Measurements from ENCODE around the gene PIGQ.
"Not testable (repeated sequence)": the region's sequence is repeated elsewhere in the genome, so short reads cannot be mapped to it uniquely, and the experiment has no call there.

The PIGQ gene

DNA sequence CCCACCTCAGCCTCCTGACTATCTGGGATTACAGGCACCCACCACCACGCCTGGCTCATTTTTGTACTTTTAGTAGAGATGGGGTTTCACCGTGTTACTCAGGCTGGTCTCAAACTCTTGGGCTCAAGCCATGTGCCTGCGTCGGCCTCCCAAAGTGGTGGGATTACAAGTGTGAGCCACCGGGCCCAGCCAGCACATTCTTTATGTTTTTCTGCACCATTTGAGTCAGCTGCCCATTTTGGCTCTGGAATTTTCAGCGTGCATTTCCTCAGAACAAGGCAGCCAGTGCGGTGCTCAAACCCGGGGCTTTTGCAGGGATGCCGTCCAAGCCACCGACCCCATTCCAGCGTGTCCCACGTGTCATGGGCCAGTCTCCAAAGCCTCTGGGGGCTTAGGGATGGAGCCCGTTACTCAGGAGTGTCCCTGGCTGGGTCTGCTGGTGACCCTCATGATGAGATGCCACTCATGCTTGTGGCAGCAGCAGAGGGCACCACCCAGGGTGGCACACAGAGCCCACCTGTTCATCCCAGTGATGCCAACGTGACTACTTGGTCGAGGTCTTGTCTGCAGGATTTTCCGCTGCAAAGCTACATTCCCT, 16.4 kb downstream of the PIGQ start:
- DNase-seq (ENCODE audit: low read depth): no peak

DNA sequence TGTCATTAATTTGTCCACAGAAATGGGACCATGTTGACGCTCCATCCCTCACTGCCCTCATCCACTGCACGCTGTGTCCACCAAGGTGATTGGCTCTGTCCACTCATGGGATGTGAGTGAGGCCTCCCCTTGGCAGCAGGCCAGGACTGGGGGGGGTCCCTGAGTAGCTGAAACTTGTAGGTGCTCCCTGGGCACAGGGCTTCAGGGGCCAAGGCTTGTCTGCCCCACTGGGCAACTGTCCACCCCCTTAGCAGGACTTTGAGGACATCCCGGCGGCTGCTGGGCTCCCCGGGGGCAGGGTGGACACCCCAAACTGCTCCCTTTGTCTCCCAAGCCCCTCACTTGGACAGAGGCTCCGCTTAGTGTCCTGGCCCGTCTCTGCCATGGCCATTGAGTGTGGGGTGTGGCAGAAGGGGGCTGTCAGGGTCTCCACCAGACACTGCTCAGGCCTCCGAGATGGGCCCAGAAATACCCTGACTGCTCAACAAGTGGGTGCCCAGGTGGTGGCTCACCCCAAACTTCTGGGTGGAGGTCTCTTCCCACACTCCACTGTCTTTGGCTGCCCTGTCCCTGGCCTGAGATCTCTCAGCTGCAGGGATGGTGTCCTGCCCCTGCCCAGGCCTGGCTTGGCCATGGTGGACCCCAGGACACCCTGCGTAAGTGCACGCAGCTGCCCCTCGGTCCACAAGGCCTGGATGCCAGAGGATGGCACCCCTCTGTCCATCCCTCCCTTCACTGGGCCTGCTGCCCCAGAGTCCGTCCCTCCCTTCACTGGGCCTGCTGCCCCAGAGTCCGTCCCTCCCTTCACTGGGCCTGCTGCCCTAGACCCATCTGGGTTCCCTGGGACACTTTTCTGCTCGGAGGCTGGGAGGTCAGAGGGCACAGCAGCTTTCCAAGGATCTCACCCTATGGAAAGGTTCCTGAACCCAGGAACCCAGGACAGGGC, 17.1 kb downstream of the PIGQ start:
- DNase-seq (ENCODE audit: low read depth): no peak

DNA sequence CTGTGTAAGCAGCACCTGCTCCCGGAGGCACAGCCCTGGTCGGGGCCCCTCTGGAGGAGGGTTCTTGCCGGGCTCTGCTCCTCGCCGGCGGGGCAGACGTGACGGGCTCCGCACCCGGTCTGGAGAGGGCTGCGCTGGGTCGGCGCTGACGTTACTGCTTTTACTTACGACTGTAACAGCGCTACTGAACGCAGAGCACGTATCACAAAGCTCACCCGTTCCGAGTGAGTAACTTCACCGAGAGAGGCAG, 18.8 kb downstream of the PIGQ start:
- DNase-seq (ENCODE audit: low read depth): no peak

DNA sequence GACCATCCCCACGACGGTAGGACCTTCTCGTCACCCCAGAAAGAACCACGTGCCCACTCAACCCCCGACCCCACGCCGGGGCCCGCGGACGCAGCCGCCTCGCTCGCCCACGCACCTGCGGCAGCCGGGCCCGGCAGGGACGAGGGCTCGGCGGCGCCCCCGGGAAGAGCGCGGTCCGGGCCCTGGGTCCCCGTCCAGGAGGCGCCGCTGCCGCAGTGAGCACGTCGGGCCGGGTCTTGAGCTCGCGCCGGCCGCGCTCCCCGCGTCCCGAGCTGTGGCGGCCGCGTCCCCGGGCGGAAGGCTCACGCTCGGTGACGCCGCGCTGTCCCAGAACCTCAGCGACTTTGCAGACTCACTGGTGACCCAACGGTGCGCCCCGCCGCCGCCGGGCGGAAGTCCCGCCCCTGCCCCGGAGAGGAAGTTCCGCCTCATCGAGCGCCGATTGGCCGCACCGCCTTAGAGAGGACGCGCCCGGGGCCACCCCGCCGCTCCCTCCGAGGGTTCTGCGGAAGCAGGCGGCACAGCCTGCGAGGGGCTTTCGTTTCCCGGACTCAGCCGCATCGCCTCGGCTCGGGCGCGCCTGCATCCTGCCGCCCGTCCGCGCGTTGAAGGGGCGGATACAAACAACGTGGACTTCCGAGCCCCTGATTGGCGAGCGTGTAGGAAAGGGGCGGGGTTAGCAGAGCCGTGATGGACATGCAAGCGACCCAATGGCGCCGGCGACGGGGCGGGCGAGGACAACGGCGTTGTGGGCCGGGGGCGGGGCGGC, 19.3 kb downstream of the PIGQ start:
- DNase-seq (ENCODE audit: low read depth): peak; percentile 91

DNA sequence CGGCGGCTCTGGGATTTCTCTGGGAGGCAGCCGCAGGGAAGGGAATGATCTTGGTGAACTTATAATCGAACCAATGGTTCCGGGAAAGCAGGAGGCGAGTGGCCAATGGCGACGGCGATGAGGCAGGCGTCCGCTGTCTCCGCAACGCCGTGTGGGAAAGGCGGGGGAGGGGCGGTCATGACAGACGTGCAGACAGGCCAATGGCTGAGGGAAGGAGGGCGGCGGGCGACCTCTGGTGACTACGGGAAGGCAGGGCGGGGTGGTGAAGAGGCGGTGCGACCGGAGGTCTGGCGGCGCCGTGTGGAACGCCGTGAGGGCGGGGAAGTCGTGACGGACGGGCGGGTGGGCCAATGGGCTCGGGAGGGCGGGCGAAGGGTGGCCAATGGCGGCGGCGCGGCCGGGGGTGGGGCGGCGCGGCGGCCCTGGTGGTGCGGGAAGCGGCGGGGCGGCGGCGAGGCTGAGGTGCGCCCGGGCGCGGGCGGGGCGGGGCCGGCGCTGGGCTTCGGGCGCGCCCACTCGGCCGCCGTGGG, 20.0 kb downstream of the PIGQ start, which contains the start of gene RAB40C:
Gene RAB40C, plus strand, starts transcription at position 409 of the 530 bp plus-strand sequence. CDS start 226 bp downstream, outside the sequence.
- DNase-seq (ENCODE audit: low read depth): peak; percentile 95

DNA sequence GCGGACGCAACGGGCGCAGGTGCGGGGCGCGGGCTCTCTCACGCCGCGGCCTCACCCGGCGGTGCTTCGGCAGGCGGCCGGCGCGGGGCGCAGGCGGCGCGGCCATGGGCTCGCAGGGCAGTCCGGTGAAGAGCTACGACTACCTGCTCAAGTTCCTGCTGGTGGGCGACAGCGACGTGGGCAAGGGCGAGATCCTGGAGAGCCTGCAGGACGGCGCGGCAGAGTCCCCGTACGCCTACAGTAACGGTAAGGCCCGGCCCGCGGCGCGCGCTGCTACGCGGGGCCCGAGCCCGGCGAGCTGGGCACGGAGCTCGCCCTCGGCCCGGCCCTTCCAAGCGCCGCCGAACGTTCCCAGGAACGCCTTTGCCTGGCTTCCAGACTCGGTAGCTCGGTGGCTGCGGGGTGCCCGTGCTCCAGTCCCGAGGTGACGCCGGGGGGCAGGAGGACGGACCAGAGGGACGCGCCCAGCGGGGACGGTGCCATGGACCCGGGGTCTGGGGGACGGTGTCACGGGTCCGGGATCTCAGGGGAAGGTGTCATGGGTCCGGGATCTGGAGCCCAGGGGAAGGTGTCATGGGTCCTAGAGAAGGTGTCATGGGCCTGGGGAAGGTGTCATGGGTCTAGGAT, 20.5 kb downstream of the PIGQ start:
- DNase-seq (ENCODE audit: low read depth): no peak

DNA sequence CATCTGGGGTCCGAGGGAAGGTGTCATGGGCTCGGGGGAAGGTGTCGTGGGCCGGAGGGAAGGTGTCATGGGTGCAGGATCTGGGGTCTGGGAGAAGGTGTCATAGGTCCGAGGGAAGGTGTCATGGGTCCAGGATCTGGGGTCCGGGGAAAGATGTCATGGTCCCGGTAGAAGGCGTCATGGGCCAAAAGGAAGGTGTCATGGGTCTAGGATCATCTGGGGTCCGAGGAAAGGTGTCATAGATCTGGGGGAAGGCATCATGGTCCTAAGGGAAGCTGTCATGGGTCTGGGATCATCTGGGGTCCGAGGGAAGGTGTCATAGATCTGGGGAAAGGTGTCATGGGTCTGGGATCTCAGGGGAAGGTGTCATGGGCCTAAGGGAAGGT, 21.0 kb downstream of the PIGQ start:
- no peak for DNase-seq (ENCODE audit: low read depth)

DNA sequence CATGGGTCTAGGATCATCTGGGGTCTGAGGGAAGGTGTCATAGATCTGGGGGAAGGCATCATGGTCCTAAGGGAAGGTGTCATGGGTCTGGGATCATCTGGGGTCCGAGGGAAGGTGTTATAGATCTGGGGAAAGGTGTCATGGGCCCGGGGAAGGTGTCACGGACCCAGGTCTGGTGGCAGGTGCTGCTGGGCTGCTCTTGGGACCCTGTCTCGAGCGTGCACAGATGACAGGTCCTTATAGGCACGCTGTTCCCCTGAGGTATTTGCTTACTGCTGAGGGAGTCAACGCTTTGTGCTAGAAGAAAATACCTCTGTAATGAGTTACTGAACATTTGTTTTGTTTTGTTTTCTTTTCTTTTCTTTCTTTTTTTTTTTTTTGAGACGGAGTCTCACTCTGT, 21.5 kb downstream of the PIGQ start:
- DNase-seq (ENCODE audit: low read depth): no peak

DNA sequence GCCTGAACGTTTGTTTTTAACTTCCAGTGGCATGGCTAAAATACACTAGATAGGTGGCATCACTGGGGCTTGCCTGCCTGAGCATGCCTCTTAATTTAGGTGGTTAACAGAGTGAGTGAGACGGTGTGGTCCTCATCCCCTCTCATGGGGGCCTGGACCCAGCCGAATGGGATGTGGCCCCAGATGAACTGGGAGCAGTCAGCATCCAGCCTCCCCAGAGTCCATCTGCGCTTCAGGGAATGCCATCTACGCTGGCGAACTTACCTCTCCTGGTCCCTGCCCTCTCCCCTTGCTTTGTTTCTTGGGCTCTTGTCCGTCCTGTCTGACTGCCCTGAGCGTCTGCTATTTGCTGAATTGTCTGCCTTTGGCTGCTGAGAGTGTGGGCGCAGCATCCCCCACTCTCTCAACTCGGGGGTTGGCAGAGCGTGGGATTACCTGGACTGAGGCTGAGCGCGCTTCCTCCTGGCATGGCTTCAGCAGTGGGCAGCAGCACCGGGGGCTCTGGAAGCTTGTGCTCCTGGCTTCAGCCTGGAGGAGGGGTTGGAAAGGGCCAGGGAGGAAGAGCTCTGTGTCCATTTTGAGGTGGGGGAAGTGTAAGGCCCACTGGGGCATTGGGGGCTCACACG, 22.2 kb downstream of the PIGQ start:
- DNase-seq (ENCODE audit: low read depth): no peak

DNA sequence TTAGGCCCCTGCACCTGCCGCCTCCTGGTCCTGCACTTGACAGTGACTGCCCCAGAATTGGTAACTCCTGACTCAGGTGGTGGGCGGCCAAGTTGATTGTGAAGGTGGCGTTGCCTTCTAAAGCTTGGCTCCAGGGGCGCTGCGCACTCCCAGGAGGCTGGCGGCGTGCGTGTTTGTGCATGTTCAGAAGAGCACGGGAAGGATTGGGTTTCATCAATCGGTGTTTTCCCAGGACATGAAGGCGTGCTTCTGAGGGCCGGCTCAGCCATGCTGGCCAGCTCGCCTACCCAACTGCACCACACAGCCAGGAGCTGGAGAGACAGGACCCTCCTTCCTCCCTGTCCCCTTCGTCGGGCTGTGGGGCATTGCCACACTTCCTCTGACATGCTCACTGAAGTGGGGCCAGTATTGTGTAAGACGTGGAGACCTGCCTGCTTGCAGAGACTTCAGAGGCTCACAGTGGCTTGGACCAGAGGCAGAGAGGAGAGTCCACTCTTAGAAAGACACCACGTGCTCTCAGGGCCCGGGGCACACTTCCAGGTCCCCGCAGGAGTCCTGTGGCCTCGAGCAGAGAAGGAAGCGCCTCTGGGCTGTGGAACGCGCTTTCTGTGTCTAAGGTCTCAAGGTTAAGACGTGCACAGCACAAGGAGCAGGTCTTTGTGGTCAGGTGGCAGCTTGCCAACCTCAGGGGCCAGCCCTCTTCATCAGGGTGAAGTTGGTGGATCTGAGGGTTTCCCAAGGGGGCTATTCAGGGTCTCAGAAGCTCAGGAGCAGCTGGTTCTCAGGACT, 22.9 kb downstream of the PIGQ start:
- no peak for DNase-seq (ENCODE audit: low read depth)

DNA sequence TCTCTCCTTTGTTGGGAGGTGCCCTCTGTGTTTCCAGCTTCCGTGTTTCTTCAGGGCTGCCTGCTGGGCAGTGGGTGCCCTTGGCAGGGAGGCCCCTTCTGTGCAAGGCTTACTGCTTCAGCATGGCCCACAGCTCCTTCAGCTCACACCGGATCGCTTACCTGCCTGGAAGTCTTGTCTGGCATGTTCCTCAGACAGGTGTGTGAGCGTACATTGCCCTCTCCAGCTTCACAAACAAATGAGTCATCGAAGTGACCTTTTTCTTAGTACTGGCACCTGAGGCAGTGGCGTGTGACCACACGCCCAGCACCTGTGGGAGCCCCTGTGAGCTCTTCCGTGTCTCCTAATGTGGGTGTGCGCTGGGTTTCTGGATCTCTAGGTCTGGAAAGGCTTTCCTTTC, 23.6 kb downstream of the PIGQ start:
- DNase-seq (ENCODE audit: low read depth): no peak

DNA sequence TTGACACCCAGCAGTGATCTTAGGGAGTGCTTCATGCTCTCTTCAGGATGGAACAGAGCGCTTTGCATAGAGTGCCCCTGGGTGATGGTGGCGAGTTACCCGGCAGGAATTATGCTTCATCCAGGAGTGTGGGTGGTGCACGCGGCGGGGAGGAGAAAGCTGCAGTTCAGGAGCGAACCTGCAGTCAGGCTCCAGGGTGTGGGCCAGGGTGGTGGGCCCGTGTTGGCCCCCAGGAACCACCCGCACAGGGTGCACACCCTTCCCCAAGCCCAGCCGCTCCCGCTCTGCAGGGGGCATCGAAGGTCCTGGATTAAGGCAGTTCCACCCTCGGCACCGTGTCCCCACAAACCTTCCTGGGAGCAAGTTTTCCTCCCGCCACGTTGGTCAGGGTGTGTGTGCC, 24.0 kb downstream of the PIGQ start:
- no peak for DNase-seq (ENCODE audit: low read depth)

DNA sequence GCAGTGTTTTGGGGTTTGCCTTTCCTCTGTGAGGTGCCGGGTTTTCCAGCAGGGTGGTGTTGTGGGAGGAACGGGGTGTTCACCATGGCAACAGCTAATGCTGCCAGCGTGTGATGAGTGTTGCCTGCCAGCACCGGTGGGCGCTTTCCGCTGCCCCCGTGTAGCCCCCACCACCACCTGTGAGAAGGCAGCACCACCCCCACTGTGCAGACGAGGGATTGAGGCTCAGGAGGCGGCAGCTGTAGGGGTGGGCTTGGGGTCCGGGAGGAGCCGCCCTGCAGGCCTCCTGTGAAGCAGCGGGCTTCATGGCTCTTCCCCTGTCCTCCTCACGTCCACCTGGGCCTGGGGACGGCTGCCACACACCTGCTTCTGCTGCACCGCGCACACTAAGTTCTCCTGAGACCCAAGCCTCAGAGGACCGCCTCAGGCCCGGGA, 25.3 kb downstream of the PIGQ start:
- no peak for DNase-seq (ENCODE audit: low read depth)

DNA sequence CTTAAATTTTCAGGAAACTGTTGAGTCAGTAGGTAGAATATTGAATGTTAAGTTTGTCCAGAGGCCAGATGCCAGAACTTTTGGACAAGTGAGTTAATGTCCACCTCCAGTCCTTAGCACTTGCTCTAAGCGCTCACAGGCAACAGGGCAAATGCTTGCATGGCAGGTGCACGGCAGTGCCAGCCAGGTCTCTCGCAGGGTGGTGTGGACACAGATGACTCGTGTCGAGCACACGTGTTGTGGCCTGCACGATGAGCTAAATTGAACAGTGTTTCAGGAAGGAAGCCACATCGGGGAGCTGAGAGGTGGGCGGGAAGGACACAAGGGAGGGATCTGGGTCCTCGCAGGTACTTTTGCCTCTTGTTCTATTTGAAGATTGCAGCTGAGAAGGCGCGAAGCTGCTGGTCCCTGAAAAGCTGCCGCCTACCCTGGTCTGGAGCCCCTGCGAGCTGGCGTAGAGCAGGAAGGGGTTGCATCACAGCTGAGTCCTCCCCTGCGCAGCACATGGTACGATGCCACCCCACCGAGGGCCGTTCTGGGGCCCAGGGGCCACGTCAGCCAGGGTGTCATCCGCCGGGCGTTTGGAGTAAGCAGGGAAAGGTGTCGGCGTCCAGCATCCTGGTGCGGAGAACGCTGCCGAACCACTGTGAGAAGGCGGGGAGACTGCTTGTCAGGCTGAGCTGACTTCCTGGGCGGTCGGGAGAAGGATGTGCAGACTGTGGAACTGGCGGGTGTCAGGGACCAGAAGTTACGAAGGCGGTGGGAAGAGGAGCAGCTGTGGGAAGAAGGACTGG, 26.4 kb downstream of the PIGQ start:
- DNase-seq (ENCODE audit: low read depth): no peak

DNA sequence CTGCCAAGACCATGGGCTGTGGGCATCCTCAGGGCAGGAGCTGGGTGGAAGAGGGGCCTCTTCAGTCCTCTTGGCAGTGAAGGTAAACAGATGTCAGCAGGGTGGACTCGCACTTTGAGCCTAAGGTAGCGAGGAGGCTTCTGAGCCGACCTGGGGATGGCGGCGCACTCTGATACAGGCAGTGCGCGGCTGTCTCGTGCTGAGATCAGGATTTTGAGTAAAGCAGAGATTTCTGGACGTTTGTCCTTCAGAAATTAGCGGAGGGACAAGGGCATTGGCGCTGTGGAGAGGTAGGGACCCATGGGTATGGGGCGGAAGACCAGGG, 26.9 kb downstream of the PIGQ start:
- no peak for DNase-seq (ENCODE audit: low read depth)

DNA sequence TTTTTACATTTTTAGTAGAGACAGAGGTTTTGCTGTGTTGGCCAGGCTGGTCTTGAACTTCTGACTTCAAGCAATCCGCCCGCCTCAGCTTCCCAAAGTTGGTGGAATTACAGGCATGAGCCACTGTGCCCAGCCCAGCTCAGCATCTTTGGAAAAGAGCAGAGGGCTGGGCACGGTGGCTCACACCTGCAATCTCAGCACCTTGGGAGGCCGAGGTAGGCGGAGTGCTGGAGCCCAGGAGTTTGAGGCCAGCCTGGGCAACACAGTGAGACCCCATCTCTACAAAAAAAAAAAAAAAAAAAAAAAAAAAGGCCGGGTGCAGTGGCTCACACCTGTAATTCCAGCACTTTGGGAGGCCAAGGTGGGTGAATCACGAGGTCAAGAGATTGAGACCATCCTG, 27.9 kb downstream of the PIGQ start:
- not testable (repeated sequence) for DNase-seq (ENCODE audit: low read depth)

DNA sequence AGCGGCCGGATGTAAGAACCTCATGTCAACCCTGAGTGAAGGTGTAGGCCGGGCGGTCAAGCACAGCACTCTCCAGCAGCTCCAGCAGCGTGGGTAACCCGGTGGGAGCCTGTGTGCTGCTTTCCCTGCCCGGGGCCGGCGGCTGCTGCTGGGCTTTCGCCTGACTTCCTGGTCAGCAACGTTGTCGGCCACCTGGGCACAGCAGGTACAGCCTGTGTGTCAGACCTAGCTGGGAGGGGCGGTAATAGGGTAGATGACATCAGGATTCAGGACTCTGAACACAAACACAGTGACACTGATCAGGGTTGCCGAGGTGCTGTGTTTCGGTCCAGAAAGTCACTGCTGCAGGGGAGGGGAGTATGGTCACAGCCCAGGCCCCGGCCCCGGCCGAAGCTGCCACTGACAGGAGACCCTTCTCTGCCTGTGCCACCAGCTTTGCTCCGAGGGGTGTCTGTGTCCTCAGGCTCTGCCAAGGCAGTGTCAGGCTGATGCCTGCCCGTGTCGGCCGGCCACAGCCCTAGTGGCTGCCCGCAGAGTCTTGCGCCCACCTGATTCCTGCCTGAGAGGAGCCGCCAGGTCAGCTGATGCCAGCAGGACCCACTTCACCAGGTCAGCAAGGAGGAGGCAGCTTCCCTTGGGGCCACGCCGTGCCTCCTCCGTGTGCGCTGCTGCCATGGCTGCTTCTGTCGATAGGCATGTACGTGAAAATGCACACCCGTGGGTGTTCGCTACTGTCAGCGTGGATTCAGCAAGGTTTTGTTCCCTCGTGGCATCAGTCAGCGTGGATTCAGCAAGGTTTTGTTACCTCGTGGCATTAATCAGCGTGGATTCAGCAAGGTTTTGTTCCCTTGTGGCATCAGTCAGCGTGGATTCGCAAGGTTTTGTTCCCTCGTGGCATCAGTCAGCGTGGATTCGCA, 29.3 kb downstream of the PIGQ start:
- no peak for DNase-seq (ENCODE audit: low read depth)

DNA sequence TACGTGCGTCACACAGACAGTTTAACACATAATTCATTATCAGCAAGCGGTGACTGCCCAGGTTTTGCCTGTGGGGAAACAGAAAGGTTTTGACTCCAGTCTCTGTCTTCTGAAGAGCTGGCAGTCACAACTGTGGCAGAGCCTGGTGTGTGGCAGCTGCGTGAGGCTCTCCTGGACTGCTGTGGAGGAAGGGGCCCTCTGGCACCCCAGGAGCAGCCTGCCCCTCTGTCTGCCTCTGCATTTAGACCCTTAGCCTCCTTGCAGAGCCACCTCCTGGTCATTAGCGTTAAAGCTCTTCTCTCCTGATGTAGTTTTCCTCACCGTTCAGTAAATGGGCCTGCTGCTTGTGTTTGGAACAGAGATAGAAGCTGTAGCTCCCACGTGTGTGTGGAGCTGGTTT, 31.0 kb downstream of the PIGQ start:
- DNase-seq (ENCODE audit: low read depth): no peak

DNA sequence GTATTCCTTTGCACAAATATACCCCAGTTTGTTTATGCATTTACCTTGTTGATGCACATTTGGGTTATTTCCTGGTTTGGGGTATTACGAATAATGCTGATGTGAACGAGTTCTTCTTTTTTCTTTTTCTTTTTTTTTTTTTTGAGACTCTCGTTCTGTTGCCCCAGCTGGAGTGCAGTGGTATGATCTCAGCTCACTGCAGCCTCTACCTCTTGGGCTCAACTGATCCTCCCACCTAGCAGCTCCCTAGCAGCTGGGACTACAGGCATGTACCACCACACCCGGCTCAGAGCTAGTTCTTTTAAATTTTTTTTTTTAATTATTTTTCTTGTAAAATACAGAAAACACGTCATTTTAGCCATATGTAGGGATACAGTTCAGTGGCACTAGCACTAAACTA, 34.2 kb downstream of the PIGQ start:
- DNase-seq (ENCODE audit: low read depth): no peak

All from GM04504 (cell line).